GM23338 (cell line): ENCODE measurements around the gene KLC1. TPM values are rescaled to one million over a fixed set of nuclear protein-coding genes. Genes with fewer than 3 reads are reported as not detected.

Experiments
- ATAC-seq: fragments of 200-7000 bp; cut with Tn5 transposase; 3 replicates; pipeline ENCODE4 v1.9.1; 2020
- DNase-seq: peaks from one replicate; pipeline ENCODE4 v3.0.0-alpha.2; 2015; ENCODE audit warnings: low spot score
- H2AFZ ChIP-seq: fragments of 200-600 bp; sonication (generic); 2 replicates; pipeline ENCODE4 v1.8.0; 2016; ENCODE audit warnings: antibody characterized with exemption, mild to moderate bottlenecking, moderate library complexity
- H3F3A ChIP-seq: fragments of 200-600 bp; sonication (generic); replicated peaks from 2 replicates; pipeline ENCODE4 v1.8.0; 2017; ENCODE audit warnings: antibody characterized with exemption, mixed run types, low read depth
- H3K27ac ChIP-seq: fragments of 200-600 bp; sonication (generic); 2 replicates; pipeline ENCODE4 v1.6.1; 2016; ENCODE audit warnings: low read depth
- H3K27me3 ChIP-seq: fragments of 200-600 bp; sonication (generic); 2 replicates; pipeline ENCODE4 v1.8.0; 2016; ENCODE audit warnings: mild to moderate bottlenecking, mixed run types, moderate library complexity; ENCODE audit not compliant: insufficient read depth
- H3K36me3 ChIP-seq: fragments of 200-600 bp; sonication (generic); 2 replicates; pipeline ENCODE4 v1.8.0; 2016; ENCODE audit warnings: mild to moderate bottlenecking; ENCODE audit not compliant: insufficient read depth
- H3K4me1 ChIP-seq: fragments of 200-600 bp; sonication (generic); 2 replicates; pipeline ENCODE4 v1.8.0; 2016; ENCODE audit warnings: mild to moderate bottlenecking, moderate library complexity; ENCODE audit not compliant: insufficient read depth
- H3K4me2 ChIP-seq: fragments of 200-600 bp; sonication (generic); 2 replicates; pipeline ENCODE4 v1.7.1; 2017; ENCODE audit warnings: mixed run types
- H3K4me3 ChIP-seq: fragments of 200-600 bp; sonication (generic); 2 replicates; pipeline ENCODE4 v1.6.1; 2016; ENCODE audit warnings: mixed run types
- H3K79me2 ChIP-seq: fragments of 200-600 bp; sonication (generic); replicated peaks from 2 replicates; pipeline ENCODE4 v1.8.0; 2017; ENCODE audit warnings: mild to moderate bottlenecking; ENCODE audit not compliant: insufficient read depth
- H3K9me2 ChIP-seq: fragments of 200-600 bp; sonication (generic); 2 replicates; pipeline ENCODE4 v1.8.0; 2017; ENCODE audit not compliant: insufficient read depth
- H4K20me1 ChIP-seq: fragments of 200-600 bp; sonication (generic); replicated peaks from 2 replicates; pipeline ENCODE4 v1.8.0; 2017; ENCODE audit warnings: mild to moderate bottlenecking; ENCODE audit not compliant: insufficient read depth
- H3K27ac Mint-ChIP-seq: 2 replicates; pipeline ENCODE4 v1.8.0; 2020; ENCODE audit warnings: inconsistent platforms, mild to moderate bottlenecking, moderate library complexity, mixed read lengths
- H3K27me3 Mint-ChIP-seq: 3 replicates; pipeline ENCODE4 v1.8.0; 2022; ENCODE audit warnings: low read depth, mild to moderate bottlenecking, moderate library complexity, mixed read lengths, inconsistent platforms; ENCODE audit not compliant: insufficient read depth, poor library complexity
- H3K36me3 Mint-ChIP-seq: 3 replicates; pipeline ENCODE4 v1.8.0; 2021; ENCODE audit warnings: low read depth, mild to moderate bottlenecking, inconsistent platforms, moderate library complexity, mixed read lengths
- H3K4me1 Mint-ChIP-seq: 3 replicates; pipeline ENCODE4 v1.8.0; 2020; ENCODE audit warnings: mild to moderate bottlenecking, inconsistent platforms, mixed read lengths
- H3K4me3 Mint-ChIP-seq: 3 replicates; pipeline ENCODE4 v1.8.0; 2021; ENCODE audit warnings: moderate library complexity, mild to moderate bottlenecking, inconsistent platforms, mixed read lengths
- H3K9me3 Mint-ChIP-seq: 3 replicates; pipeline ENCODE4 v1.8.0; 2020; ENCODE audit warnings: moderate library complexity, mild to moderate bottlenecking, inconsistent platforms, mixed read lengths
- EZH2 ChIP-seq: fragments of 200-600 bp; sonication (generic); IDR thresholded peaks from one replicate; pipeline ENCODE4 v1.8.0; 2017; ENCODE audit warnings: antibody characterized with exemption, mild to moderate bottlenecking, low read depth; ENCODE audit not compliant: unreplicated experiment
- JUNB ChIP-seq: IDR thresholded peaks from one replicate; pipeline ENCODE4 v1.6.1; 2016; ENCODE audit warnings: antibody characterized with exemption; ENCODE audit not compliant: unreplicated experiment
- NANOG ChIP-seq: IDR thresholded peaks from 2 replicates; pipeline ENCODE4 v1.6.1; 2016; ENCODE audit warnings: antibody characterized with exemption, borderline replicate concordance
- POLR2AphosphoS5 ChIP-seq: IDR thresholded peaks from 2 replicates; pipeline ENCODE4 v1.6.1; 2016; ENCODE audit warnings: antibody characterized with exemption, low read depth
- STAT1 ChIP-seq: IDR thresholded peaks from one replicate; pipeline ENCODE4 v1.6.1; 2016; ENCODE audit warnings: antibody characterized with exemption; ENCODE audit not compliant: unreplicated experiment
- ZNF114 ChIP-seq: fragments of 250-450 bp; sonication (Bioruptor Pico); IDR thresholded peaks from 2 replicates; pipeline ENCODE4 v1.5.0; 2020; ENCODE audit warnings: mild to moderate bottlenecking, moderate library complexity
- ZNF331 ChIP-seq: fragments of 250-450 bp; sonication (Bioruptor Pico); IDR thresholded peaks from 2 replicates; pipeline ENCODE4 v1.5.0; 2020; ENCODE audit warnings: low read depth, mild to moderate bottlenecking, moderate library complexity
- ZNF462 ChIP-seq: fragments of 250-450 bp; sonication (Bioruptor Pico); IDR thresholded peaks from 2 replicates; pipeline ENCODE4 v1.5.0; 2020; ENCODE audit warnings: mild to moderate bottlenecking, moderate library complexity
- polyA plus RNA-seq: library from polyadenylated mRNA; unstranded; fragments of >200 nt; fragmentation: Nextera tagmentation; extraction: Ambion mirVana; gene quantifications from 2 replicates; pipeline ENCODE4 v1.2.1, GENCODE V29; 2016
- total RNA-seq: library from RNA; depleted of rRNA; stranded (reverse); fragments of >200 nt; shearing (Covaris generic); gene quantifications from 2 replicates; pipeline ENCODE4 v1.2.3, GENCODE V29; 2014
- TF ChIP-seq, protein P1 (sequence below), 2 experiments: fragments of 200-600 bp in 1 of 2; sonication (generic) in 1 of 2; conservative IDR thresholded peaks; 2 replicates each; pipeline versions ENCODE4 v1.5.1 to v1.6.1; 2016 to 2017; ENCODE audit warnings: antibody characterized with exemption in 2 of 2, low read depth in 2 of 2, mild to moderate bottlenecking in 2 of 2, moderate library complexity in 1 of 2
- TF ChIP-seq, protein P2 (sequence below): IDR thresholded peaks from 2 replicates; pipeline ENCODE4 v1.6.1; 2016; ENCODE audit warnings: antibody characterized with exemption

KLC1 gene
- total and polyA plus RNA-seq, 2 experiments from 2014 or later = 165 to 308 TPM

DNA sequence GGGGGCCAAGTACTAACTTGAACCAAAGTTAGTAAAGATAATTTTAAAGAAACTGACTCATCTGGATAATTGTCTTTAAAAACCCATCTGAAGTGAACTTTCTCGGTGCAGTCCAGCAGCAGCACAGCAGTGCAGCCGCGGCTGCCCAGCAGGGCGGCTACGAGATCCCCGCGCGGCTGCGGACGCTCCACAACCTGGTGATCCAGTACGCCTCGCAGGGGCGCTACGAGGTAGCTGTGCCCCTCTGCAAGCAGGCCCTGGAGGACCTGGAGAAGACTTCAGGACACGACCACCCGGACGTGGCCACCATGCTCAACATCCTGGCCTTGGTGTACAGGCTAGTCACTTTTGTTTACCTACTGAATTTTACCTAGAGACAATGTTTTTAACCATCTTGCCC, 33.6 kb downstream of the KLC1 start:
- H2AFZ ChIP-seq = no peak overlapping the region
- H4K20me1 ChIP-seq = peaks cover 19% of the 10 kb centered on the region
- H3F3A ChIP-seq = peaks cover 4% of the 10 kb centered on the region; the same call in 1 of the 2 replicates
- peaks cover 29% of the 10 kb centered on the region for H3K36me3 ChIP-seq
- no peak overlapping the region for H3K27ac Mint-ChIP-seq
- H3K9me3 Mint-ChIP-seq = no peaks in the 10 kb centered on the region
- TF ChIP-seq ZNF331 (CRISPR knock-in tag) (no peak), ZNF114 (no peak), POLR2AphosphoS5 (no peak), JUNB (no peak), STAT1 (no peak), NANOG (no peak), ZNF462 (no peak), EZH2 (no peak)
- TF ChIP-seq, protein P1, sequence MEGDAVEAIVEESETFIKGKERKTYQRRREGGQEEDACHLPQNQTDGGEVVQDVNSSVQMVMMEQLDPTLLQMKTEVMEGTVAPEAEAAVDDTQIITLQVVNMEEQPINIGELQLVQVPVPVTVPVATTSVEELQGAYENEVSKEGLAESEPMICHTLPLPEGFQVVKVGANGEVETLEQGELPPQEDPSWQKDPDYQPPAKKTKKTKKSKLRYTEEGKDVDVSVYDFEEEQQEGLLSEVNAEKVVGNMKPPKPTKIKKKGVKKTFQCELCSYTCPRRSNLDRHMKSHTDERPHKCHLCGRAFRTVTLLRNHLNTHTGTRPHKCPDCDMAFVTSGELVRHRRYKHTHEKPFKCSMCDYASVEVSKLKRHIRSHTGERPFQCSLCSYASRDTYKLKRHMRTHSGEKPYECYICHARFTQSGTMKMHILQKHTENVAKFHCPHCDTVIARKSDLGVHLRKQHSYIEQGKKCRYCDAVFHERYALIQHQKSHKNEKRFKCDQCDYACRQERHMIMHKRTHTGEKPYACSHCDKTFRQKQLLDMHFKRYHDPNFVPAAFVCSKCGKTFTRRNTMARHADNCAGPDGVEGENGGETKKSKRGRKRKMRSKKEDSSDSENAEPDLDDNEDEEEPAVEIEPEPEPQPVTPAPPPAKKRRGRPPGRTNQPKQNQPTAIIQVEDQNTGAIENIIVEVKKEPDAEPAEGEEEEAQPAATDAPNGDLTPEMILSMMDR (conservative IDR thresholded peaks at IDR 0.05; ENCODE audit: low read depth in 2 of 2) = no peak
- TF ChIP-seq, protein P2, sequence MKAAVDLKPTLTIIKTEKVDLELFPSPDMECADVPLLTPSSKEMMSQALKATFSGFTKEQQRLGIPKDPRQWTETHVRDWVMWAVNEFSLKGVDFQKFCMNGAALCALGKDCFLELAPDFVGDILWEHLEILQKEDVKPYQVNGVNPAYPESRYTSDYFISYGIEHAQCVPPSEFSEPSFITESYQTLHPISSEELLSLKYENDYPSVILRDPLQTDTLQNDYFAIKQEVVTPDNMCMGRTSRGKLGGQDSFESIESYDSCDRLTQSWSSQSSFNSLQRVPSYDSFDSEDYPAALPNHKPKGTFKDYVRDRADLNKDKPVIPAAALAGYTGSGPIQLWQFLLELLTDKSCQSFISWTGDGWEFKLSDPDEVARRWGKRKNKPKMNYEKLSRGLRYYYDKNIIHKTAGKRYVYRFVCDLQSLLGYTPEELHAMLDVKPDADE = no peak
- H3K4me1 Mint-ChIP-seq = no peaks in the 10 kb centered on the region
- no peak overlapping the region for H3K4me3 Mint-ChIP-seq
- H3K4me2 ChIP-seq = no peak overlapping the region
- H3K27me3 Mint-ChIP-seq = no peaks in the 10 kb centered on the region
- H3K4me3 ChIP-seq = no peak overlapping the region
- H3K9me2 ChIP-seq = no peaks in the 10 kb centered on the region
- H3K27me3 ChIP-seq = no peaks in the 10 kb centered on the region
- ATAC-seq (no peak), DNase-seq (no peak)
- H3K36me3 Mint-ChIP-seq = peaks cover 68% of the 10 kb centered on the region
- H3K79me2 ChIP-seq = peaks cover 11% of the 10 kb centered on the region
- H3K27ac ChIP-seq = no peak overlapping the region
- H3K4me1 ChIP-seq = no peaks in the 10 kb centered on the region
